Astrocyte of the spinal cord (primary cell): ENCODE data around the gene ATL1.
"Not testable (repeated sequence)": the region's sequence is repeated elsewhere in the genome, so short reads cannot be mapped to it uniquely, and the experiment has no call there.

ENCODE experiments used
- DNase-seq: peaks from one replicate; pipeline ENCODE4 v3.0.0; 2011; ENCODE audit warnings: low read depth, low spot score
- H3K4me3 ChIP-seq: 2 replicates; pipeline ENCODE4 v1.5.1; 2011; ENCODE audit warnings: low read depth, mild to moderate bottlenecking, low read length, moderate library complexity
- CTCF ChIP-seq: IDR thresholded peaks from 2 replicates; pipeline ENCODE4 v1.5.1; 2012; ENCODE audit warnings: low read depth, mild to moderate bottlenecking, low read length, inconsistent platforms
- in situ Hi-C: cut with HindIII; loops from 2 replicates; pipeline ENCODE4 v1.10.0; 2017; ENCODE audit warnings: low sequenced_read_pairs

Gene ATL1

GRCh38 chr14:50550294-50550693 lies 9.7 kb upstream of the ATL1 start:
- DNase-seq: no peak
- TF ChIP-seq CTCF: no peak
- no peak overlapping the region for H3K4me3 ChIP-seq
- in situ Hi-C loops: no loop called here

GRCh38 chr14:50551877-50552276 lies 8.1 kb upstream of the ATL1 start:
- in situ Hi-C loops: no loop called here
- no peak for TF ChIP-seq CTCF

DNA sequence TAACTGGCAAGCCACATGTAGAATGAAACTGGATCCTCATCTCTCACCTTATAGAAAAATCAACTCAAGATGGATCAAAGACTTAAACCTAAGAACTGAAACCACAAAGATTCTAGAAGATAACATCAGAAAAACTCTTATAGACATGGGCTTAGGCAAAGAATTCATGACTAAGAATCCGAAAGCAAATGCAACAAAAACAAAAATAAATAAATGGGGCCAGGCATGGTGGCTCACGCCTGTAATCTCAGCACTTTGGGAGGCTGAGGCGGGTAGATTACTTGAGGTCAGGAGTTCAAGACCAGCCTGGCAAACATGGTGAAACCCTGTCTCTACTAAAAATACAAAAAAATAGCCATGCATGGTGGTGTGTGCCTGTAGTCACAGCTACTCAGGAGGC lies 7.1 kb upstream of the ATL1 start:
- in situ Hi-C loops, H3K4me3 ChIP-seq, DNase-seq: not testable (repeated sequence)

More at GRCh38 chr14:50551877-50552276, 8.1 kb upstream of the ATL1 start:
- H3K4me3 ChIP-seq: no peak overlapping the region
- no peak for DNase-seq

- peak; percentile 48 for DNase-seq
- H3K4me3 ChIP-seq: peak overlapping the region; percentile 77
- in situ Hi-C loops: no loop called here
- no peak for TF ChIP-seq CTCF
These were observed 963 bp downstream of the ATL1 start for GRCh38 chr14:50560931-50561285.

GRCh38 chr14:50562841-50563240 lies 2.9 kb downstream of the ATL1 start:
- no peak for DNase-seq
- TF ChIP-seq CTCF: no peak
- H3K4me3 ChIP-seq: no peak overlapping the region
- in situ Hi-C loops: no loop called here

GRCh38 chr14:50569714-50570274 lies 9.8 kb downstream of the ATL1 start:
- TF ChIP-seq CTCF: no peak
- in situ Hi-C loops: no loop called here
- H3K4me3 ChIP-seq: no peak overlapping the region
- no peak for DNase-seq

DNA sequence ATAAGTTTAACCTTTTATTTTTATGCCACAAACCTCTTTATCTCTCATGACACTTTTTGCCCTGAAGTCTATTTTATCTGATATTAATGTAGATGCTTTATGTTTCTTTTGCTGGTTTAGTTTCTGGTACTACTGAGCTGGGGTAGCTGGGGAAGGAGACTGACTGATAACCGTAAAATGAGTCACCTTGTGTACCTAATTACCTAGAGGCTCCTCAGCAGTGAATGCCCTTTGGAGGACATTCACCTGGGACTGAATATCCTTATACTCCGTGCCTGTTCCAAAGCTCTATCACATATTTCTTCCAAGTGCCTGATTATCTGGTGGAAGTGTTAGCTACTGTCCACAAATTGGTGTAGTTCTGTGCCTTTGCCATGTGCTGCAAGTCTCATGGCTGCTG lies 13.9 kb downstream of the ATL1 start:
- in situ Hi-C loops: no loop called here
- TF ChIP-seq CTCF: no peak
- H3K4me3 ChIP-seq: no peak overlapping the region
- no peak for DNase-seq
